ENCODE data around the gene PBXIP1. TPM values are rescaled to one million over a fixed set of nuclear protein-coding genes. Genes with fewer than 3 reads are reported as not detected.

PBXIP1 gene
- total RNA-seq, 2 experiments from 2014 or later, result 17.7 to 19.4 TPM

DNA sequence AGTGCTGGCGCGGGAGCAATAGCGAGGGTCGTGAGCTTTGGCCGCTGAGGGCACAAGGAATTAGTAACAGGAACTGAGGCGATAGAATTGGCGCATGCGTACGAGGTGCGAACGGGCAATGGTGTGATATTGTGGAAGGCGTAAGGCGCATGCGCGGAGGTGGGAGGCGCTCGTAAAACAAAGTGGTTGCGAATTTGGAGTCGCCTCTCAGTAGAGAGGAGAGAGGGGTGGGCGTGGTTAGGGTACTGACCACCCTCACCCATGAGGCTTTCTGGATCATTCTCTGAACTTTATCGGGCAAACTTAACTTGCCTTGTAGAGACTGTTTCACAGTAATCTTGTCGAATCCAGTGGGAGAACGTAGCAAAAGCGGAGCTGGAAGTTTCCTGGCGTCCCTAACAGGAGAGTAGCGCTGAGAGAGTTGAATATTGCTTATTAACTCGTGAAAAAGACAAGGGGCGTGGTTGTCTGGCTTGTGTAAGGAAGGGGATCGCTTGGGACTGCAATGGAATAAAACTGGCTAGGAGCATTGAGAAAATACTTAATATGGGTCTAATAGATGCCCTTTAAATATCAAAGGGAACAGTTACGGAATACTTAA, 19.0 kb upstream of the PBXIP1 start:
- CTCF ChIA-PET, result interaction anchor here (1.0 to 6.5 kb wide), 4 partner anchors 14 to 96 kb away, joined by 4 to 34 read pairs (median 6); partner anchors contain the start of gene PYGO2

GRCh38 chr1:154974102-154974807, 18.4 kb upstream of the PBXIP1 start, which contains the start of gene CKS1B:
Gene CKS1B, plus strand, starts transcription at chr1:154974681. Its CDS starts 65 bp downstream, at chr1:154974746.
- peaks cover 30% of the 10 kb centered on the region for H3K4me1 Mint-ChIP-seq (ENCODE audit: low read depth)
- intact Hi-C loops (cut with micrococcal nuclease), result loop anchor here (5.0 kb wide), 2 partner anchors 43 to 88 kb away; partner anchors contain the start of gene EFNA4
- no peaks in the 10 kb centered on the region for H3K27me3 Mint-ChIP-seq
- TF ChIP-seq, protein P1, sequence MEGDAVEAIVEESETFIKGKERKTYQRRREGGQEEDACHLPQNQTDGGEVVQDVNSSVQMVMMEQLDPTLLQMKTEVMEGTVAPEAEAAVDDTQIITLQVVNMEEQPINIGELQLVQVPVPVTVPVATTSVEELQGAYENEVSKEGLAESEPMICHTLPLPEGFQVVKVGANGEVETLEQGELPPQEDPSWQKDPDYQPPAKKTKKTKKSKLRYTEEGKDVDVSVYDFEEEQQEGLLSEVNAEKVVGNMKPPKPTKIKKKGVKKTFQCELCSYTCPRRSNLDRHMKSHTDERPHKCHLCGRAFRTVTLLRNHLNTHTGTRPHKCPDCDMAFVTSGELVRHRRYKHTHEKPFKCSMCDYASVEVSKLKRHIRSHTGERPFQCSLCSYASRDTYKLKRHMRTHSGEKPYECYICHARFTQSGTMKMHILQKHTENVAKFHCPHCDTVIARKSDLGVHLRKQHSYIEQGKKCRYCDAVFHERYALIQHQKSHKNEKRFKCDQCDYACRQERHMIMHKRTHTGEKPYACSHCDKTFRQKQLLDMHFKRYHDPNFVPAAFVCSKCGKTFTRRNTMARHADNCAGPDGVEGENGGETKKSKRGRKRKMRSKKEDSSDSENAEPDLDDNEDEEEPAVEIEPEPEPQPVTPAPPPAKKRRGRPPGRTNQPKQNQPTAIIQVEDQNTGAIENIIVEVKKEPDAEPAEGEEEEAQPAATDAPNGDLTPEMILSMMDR (IDR thresholded peaks at IDR 0.05), result no peak
- POLR2A ChIA-PET, result interaction anchor here (0.9 to 6.9 kb wide), 15 partner anchors 9 to 195 kb away, joined by 3 to 55 read pairs (median 5); partner anchors contain the start of genes FLAD1, LENEP, PBXIP1 and PYGO2
- CTCF ChIA-PET, result interaction anchor here (1.0 to 6.5 kb wide), 9 partner anchors 10 to 220 kb away, joined by 3 to 34 read pairs (median 4); partner anchors contain the start of genes PMVK and PYGO2
- peaks cover 18% of the 10 kb centered on the region for H3K36me3 Mint-ChIP-seq (ENCODE audit: low read depth)
- H3K27ac Mint-ChIP-seq, result no peak within 1 kb of the TSS
- ATAC-seq (peak; percentile 87), DNase-seq (peak; percentile 99)
- H3K9me3 Mint-ChIP-seq, result no peaks in the 10 kb centered on the region
- H3K4me3 Mint-ChIP-seq, result no peak within 1 kb of the TSS

More for the DNA sequence above, 19.0 kb upstream of the PBXIP1 start:
- DNase-seq (peak; percentile 97), ATAC-seq (peak; percentile 60)
- Mint-ChIP-seq H3K27me3 (no peaks in the 10 kb centered on the region), H3K9me3 (no peaks in the 10 kb centered on the region), H3K27ac (no peak overlapping the region), H3K4me3 (no peak overlapping the region), H3K36me3 (ENCODE audit: low read depth) (peaks cover 22% of the 10 kb centered on the region), H3K4me1 (ENCODE audit: low read depth) (peaks cover 25% of the 10 kb centered on the region)
- intact Hi-C loops (cut with micrococcal nuclease), result loop anchor here (5.0 kb wide), 2 partner anchors 42 to 87 kb away; partner anchors contain the start of gene EFNA4
- POLR2A ChIA-PET, result interaction anchor here (0.7 to 6.9 kb wide), 14 partner anchors 9 to 194 kb away, joined by 3 to 55 read pairs (median 6); partner anchors contain the start of genes FLAD1, LENEP and PYGO2
- TF ChIP-seq, protein P1 (IDR thresholded peaks at IDR 0.05), result no peak

DNA sequence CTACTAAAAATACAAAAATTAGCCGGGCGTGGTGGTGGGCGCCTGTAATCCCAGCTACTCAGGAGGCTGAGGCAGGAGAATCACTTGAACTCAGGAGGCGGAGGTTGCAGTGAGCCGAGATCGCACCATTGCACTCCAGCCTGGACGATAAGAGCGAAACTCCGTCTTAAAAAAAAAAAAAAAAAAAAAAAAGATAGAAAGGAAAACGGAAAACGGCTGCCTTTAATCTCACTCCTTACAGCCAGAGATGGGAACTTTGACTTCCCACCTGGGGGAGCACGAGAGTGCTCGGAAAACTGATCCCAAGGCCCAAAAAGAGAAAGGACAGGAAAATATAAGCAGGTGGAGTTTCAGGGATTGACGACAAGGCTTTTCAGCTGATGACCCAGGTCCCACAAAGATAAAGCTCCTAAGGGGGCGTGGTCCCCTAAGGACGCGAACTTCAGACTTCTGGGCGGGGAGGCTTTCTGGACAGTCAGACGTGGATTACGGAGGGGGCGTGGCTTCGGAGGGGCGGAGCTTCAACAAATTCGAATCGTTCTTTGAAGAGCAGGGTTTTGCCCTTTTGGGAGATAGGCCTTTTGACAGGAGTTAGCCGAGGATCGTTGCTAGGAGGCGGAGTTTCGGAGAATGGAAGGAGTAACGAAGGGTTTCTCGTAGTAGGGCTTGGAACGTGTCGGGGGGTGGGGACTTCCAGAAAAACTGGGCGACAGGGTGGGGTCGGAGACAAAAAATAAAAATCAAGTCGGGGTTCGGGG, 17.6 kb upstream of the PBXIP1 start:
- Mint-ChIP-seq H3K27me3 (no peaks in the 10 kb centered on the region), H3K36me3 (ENCODE audit: low read depth) (peaks cover 14% of the 10 kb centered on the region), H3K27ac (no peak overlapping the region), H3K4me3 (no peak overlapping the region), H3K9me3 (no peaks in the 10 kb centered on the region), H3K4me1 (ENCODE audit: low read depth) (peaks cover 30% of the 10 kb centered on the region)
- peak; percentile 29 for ATAC-seq
- ChIA-PET POLR2A (interaction anchor here (0.6 to 6.9 kb wide), 9 partner anchors 10 to 196 kb away, joined by 3 to 55 read pairs (median 5); partner anchors contain the start of genes FLAD1, PBXIP1 and PYGO2), CTCF (interaction anchor here (0.8 to 6.5 kb wide), 12 partner anchors 9 to 221 kb away, joined by 3 to 34 read pairs (median 4); partner anchors contain the start of genes PBXIP1, PMVK and PYGO2)
- intact Hi-C loops (cut with micrococcal nuclease), result loop anchor here (5.0 kb wide), 2 partner anchors 44 to 89 kb away; partner anchors contain the start of gene EFNA4
- TF ChIP-seq, protein P1 (IDR thresholded peaks at IDR 0.05), result no peak
- peak; percentile 99 for DNase-seq

DNA sequence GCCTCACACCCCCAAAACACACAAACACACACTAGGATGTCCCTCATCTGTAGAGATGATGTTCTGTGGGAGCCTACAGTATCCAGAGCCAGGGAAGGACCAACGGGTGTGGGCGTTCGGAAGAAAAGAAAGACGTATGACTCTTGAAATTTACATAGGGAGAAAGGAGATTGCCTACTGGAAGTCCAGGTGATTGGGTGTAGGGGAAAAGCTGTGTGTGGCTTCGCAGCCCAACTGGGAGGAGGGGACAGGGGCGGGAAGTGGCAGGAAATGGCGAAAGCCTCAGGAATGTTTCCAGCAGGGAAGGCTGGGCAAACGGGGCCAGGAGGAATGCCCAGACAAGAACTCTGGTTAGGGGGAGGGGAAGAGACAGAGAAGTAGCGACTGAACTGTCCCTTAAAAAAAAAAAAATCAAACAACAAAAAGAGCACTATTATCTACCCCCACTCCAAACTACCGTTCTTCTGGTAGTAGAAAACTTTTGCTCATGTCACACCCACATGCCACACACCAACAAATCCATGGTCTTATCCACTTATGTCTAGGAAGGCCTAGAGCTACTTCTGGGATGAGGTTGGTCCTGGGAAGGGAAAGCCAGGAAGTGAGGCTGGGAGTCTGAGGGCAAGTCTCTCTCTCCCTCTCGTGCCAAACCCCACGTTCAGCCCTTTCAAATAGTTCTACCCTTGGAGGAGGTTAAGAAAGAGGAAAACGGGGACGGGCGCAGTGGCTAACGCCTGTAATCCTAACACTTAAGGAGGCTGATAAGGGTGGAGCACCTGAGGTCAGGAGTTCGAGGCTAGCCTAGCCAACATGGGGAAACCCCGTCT, 16.8 kb upstream of the PBXIP1 start:
- TF ChIP-seq, protein P1 (IDR thresholded peaks at IDR 0.05), result no peak
- Mint-ChIP-seq H3K27ac (peak overlapping the region; percentile 67), H3K36me3 (ENCODE audit: low read depth) (peaks cover 12% of the 10 kb centered on the region), H3K4me3 (no peak overlapping the region), H3K9me3 (no peaks in the 10 kb centered on the region), H3K4me1 (ENCODE audit: low read depth) (peaks cover 28% of the 10 kb centered on the region), H3K27me3 (no peaks in the 10 kb centered on the region)
- ATAC-seq (no peak), DNase-seq (peak; percentile 28)
- CTCF ChIA-PET, result interaction anchor here (0.8 to 6.5 kb wide), 11 partner anchors 8 to 221 kb away, joined by 3 to 34 read pairs (median 4); partner anchors contain the start of genes PBXIP1, PMVK and PYGO2
- intact Hi-C loops (cut with micrococcal nuclease), result loop anchor here (5.0 kb wide), 2 partner anchors 45 to 90 kb away; partner anchors contain the start of gene EFNA4
- POLR2A ChIA-PET, result interaction anchor here (0.8 to 6.9 kb wide), 8 partner anchors 11 to 29 kb away, joined by 3 to 55 read pairs (median 10); partner anchors contain the start of genes FLAD1, PBXIP1 and PYGO2

Data from activated CD8-positive, alpha-beta T cell treated with anti-CD3 and anti-CD28 coated beads for 36 hours (primary cell).